SK-N-MC (cell line): ENCODE results near the gene UST.

Source experiments
- EZH2 ChIP-seq: fragments of 200-600 bp; sonication (generic); IDR thresholded peaks from one replicate; pipeline ENCODE4 v1.6.1; 2017; ENCODE audit warnings: antibody characterized with exemption
- POLR2AphosphoS5 ChIP-seq: IDR thresholded peaks from 2 replicates; pipeline ENCODE4 v1.6.1; 2012; ENCODE audit warnings: mild to moderate bottlenecking, low read depth, low read length, borderline replicate concordance

- TF ChIP-seq EZH2 (no peak), POLR2AphosphoS5 (no peak)
Observed at GRCh38 chr6:149094934-149095351, 348.1 kb downstream of the UST start.
